Peyer's patch (tissue), 4 donors: ENCODE results near the gene CHRM5. TPM values are rescaled to one million over a fixed set of nuclear protein-coding genes. Genes with fewer than 3 reads are reported as not detected.

ENCODE experiments used
- DNase-seq, 3 donors: peaks; one replicate each; pipeline ENCODE4 v3.0.0-alpha.2; 2017 to 2019
- H3K27ac ChIP-seq, 4 donors: fragments of 200-600 bp; sonication (generic); one replicate each; pipeline ENCODE4 v1.5.1; 2016 to 2019
- H3K27me3 ChIP-seq, 2 donors: fragments of 200-600 bp; sonication (generic); one replicate each; pipeline ENCODE4 v1.5.1; 2019
- H3K36me3 ChIP-seq, 3 donors: fragments of 200-600 bp; sonication (generic); one replicate each; pipeline ENCODE4 v1.5.1; 2016 to 2019
- H3K4me1 ChIP-seq, 4 donors: fragments of 200-600 bp; sonication (generic); one replicate each; pipeline ENCODE4 v1.5.1; 2016 to 2019
- H3K4me3 ChIP-seq, 4 donors: fragments of 200-600 bp; sonication (generic); 1 replicate in 3 of 4; 2 replicates in 1 of 4; pipeline ENCODE4 v1.5.1; 2016 to 2019; ENCODE audit warnings: mild to moderate bottlenecking in 1 of 4
- H3K9me3 ChIP-seq, 4 donors: fragments of 200-600 bp; sonication (generic); one replicate each; pipeline ENCODE4 v1.5.1; 2016 to 2019; ENCODE audit warnings: mild to moderate bottlenecking in 1 of 4
- CTCF ChIP-seq, 6 experiments: fragments of 450-650 bp in 4 of 6; fragments of 200-600 bp in 2 of 6; sonication (generic) in 1 of 6; IDR thresholded peaks; one replicate each; pipeline ENCODE4 v1.5.1; 2017 to 2019; ENCODE audit warnings: antibody characterized with exemption in 6 of 6, mild to moderate bottlenecking in 3 of 6, moderate library complexity in 1 of 6
- POLR2A ChIP-seq, 2 donors: fragments of 450-650 bp; IDR thresholded peaks; one replicate each; pipeline ENCODE4 v1.5.1; 2017; ENCODE audit warnings: antibody characterized with exemption in 2 of 2, mild to moderate bottlenecking in 2 of 2, moderate library complexity in 2 of 2
- total RNA-seq, 4 donors: library from RNA; depleted of rRNA; stranded (reverse); fragments of >200 nt; gene quantifications; one replicate each; pipeline ENCODE4 v1.1.0, GENCODE V29; 2016

The CHRM5 gene
- total RNA-seq, 4 donors from 2014 or later, result not detected

- no peaks in the 10 kb centered on the region for H3K9me3 ChIP-seq
- H3K36me3 ChIP-seq, result no peaks in the 10 kb centered on the region
- H3K4me1 ChIP-seq, result no peaks in the 10 kb centered on the region
- H3K27ac ChIP-seq, result no peak overlapping the region
- no peak for DNase-seq
- TF ChIP-seq POLR2A (IDR thresholded peaks at IDR 0.05), result no peak
- TF ChIP-seq CTCF (IDR thresholded peaks at IDR 0.05), result no peak
- no peak overlapping the region for H3K4me3 ChIP-seq
- no peaks in the 10 kb centered on the region for H3K27me3 ChIP-seq
Measured at GRCh38 chr15:34114739-34115138, 146.4 kb downstream of the CHRM5 start.

- Histone ChIP-seq H3K4me1 (no peaks in the 10 kb centered on the region), H3K27ac (no peak overlapping the region), H3K9me3 (no peaks in the 10 kb centered on the region), H3K4me3 (no peak overlapping the region), H3K27me3 (no peaks in the 10 kb centered on the region), H3K36me3 (no peaks in the 10 kb centered on the region)
- TF ChIP-seq POLR2A (IDR thresholded peaks at IDR 0.05) (no peak), CTCF (IDR thresholded peaks at IDR 0.05) (no peak)
- DNase-seq, result no peak
Measured at GRCh38 chr15:34116620-34117019, 148.3 kb downstream of the CHRM5 start.

Other genes starting within 250 kb of the CHRM5 start
- gene AVEN, start 70.7 kb downstream of the CHRM5 start, total RNA-seq, result 10 to 100 TPM in 2 of 4 donors, 1 to 10 TPM in 2; 6.3 to 17.3 (median 10.6) TPM
- gene EMC7, start 133.4 kb downstream of the CHRM5 start, total RNA-seq, result 10 to 100 TPM in 3 of 4 donors, not detected in 1; 20.5 to 29.8 (median 29.2) TPM
- gene PGBD4, start 133.6 kb downstream of the CHRM5 start, total RNA-seq, result 1 to 10 TPM in 3 of 4 donors, under 1 TPM in 1; 0.83 to 2.9 (median 1.8) TPM
- 10 to 100 TPM; 40.6 to 76.7 (median 50.1) TPM for gene KATNBL1, start 241.6 kb downstream of the CHRM5 start, total RNA-seq